GM21529 (cell line): ENCODE data around the gene PPP2R5B.

Experiments used
- ATAC-seq: cut with Tn5 transposase; IDR thresholded peaks from one replicate; pipeline ENCODE4 v1.9.1; 2021; ENCODE audit not compliant: unreplicated experiment

The PPP2R5B gene

DNA sequence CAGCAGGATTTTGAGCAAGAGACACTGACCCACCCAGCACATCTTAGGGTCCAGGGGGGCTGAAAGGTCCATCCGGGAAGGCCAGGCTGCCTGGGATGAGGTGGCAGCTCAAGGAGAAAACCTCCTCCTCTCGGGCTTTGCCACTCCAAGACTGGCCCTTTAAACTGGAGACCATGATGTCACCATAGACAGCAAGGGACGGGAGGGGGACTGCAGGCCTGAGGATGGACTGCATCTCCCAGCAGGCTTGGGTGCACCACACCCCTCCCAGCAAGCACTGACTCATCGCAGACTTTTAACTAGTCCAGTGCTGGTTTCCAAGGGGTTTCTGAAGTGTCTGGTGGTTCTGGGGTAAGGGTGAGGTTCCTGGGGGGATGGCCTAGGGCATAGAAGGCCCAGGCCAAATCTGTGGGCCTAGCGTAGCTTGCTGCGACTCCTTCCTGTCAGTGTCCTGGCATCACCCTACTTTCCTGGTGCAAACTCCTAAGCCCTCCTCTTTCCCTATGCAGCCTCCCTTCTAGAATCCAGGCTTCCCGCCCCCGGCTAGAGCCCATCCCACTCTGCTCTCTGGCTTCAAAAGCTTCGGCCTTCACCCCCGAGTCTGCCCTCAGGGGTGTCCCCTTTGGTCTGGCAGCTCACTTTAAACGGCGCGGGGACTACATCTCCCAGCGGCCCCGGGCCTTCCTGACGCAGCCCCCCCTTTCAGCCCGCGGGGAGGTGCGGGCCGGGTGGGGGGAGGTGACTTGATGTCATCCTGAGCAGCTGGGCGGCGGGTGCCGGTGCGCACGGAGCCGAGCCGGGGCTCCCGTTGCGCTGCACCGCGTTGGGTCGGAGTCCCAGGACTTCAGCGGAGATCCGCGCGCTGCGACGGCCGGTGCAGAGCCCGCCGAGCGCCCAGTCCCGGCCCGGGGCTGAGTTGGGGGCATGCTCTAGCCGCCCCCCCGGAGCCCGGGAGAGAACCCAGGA is at the start of gene PPP2R5B:
Gene PPP2R5B, plus strand, starts transcription at position 746 of the 966 bp plus-strand sequence. CDS start 1,046 bp downstream, outside the sequence.
- ATAC-seq = peak; percentile 84

DNA sequence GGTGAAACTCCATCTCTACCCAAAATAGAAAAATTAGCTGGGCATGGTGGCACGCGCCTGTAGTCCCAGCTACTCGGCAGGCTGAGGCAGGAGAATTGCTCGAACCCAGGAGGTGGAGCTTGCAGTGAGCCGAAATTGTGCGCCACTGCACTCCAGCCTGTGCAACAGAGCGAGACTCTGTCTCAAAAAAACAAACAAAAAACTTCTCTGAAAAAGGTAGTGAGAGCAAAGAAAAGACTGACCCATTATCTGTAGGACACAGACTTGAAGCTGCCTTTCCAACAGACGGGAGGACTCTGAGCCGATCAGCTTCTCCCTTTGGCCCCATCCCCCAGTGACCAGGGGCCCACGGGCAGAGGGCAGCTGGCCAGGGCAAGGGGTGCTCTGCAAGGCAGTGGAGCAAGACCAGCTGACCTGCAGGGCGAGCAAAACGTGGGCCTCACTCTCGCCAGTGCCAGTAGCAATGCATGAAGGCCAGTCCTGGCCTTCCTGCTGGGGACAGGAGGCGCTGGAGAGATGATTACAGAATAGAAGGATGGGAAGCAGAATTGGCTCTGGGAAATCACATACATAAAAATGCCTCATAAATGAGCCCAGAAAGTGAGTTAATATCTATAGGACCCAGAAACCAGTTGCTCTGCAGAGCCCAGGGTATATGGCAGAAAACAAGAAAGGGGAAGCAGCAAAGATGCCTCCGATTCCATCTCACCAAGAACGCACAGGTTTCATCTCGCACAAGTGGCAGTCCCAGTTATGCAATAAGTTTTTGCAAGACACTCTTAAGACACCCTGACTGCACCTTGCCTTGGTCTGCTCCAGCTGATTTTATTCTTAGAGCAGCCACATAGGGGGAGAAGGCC is 48.9 kb upstream of the PPP2R5B start:
- no peak for ATAC-seq

GRCh38 chr11:64876229-64876750 is 48.2 kb upstream of the PPP2R5B start:
- no peak for ATAC-seq

GRCh38 chr11:64876835-64877341 is 47.6 kb upstream of the PPP2R5B start:
- no peak for ATAC-seq

- ATAC-seq = no peak
Measured at GRCh38 chr11:64877390-64878222, 46.9 kb upstream of the PPP2R5B start.

GRCh38 chr11:64878223-64878493 is 46.3 kb upstream of the PPP2R5B start:
- ATAC-seq = peak; percentile 8

- ATAC-seq = peak; percentile 50
Measured at GRCh38 chr11:64878494-64879243, 45.8 kb upstream of the PPP2R5B start, which contains the start of gene EHD1. TSS of gene EHD1 (minus strand) at chr11:64878621. CDS start at chr11:64878464, 157 bp downstream.

GRCh38 chr11:64879244-64879900 is 45.1 kb upstream of the PPP2R5B start:
- no peak for ATAC-seq

- ATAC-seq = no peak
Measured at GRCh38 chr11:64880240-64881001, 44.1 kb upstream of the PPP2R5B start.

DNA sequence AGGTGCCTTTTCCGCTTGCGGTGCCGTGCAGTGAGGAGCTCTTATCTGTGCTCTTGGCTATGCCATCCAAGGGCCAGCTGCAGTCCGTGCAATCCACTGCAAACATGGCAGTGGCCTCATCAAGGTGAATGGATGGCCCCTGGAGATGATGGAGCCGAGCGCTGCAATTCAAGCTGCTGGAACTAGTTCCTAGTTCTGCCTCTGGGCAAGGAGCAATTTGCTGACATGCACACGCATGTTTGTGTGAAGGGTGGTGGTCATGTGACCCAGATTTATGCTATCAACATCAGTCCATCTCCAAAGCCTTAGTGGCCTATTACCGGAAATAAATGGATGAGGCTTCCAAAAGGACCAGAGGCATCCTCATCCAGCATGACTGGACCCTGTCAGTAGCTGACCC is 43.0 kb upstream of the PPP2R5B start:
- ATAC-seq = no peak

GRCh38 chr11:64882243-64882642 is 42.2 kb upstream of the PPP2R5B start:
- no peak for ATAC-seq

DNA sequence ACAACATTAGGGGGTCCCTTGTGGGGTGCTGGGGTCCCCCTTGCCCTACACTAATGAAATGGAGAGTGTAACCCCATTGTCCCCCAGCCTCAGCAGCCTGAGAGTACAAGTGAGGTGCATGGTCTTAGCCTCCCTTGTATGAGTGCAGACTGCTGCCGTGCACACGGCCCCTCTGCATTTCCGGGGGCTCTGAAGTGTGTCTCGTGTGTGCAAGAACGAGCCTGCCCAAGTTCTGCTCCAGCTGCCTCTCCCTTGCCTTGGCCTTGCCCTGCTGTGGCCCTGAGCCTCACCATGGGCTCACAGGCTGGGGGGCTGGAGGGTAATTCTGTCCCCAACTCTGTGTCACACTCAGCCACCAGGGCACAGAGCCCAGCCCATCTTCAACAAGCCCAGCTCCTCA is 40.9 kb upstream of the PPP2R5B start:
- no peak for ATAC-seq

DNA sequence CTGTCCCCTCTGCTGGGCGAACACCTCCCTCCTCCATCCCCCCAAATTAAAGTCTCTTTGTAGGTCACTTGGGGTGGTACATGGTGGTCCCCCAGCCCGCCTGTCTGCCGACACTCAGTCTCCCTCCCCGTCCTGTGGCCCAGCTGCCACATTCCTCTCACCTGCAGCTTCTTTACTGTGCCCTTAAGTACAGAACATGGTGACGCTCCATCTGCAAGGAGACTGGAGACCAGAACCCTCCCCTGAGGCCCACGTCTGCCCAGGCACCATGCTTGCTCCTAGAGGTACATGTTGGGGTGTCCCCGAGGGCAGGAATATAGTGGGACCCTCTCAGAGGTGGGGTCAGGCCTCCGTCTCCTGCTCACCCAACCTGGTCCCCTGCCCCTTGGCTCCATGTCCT is 40.5 kb upstream of the PPP2R5B start:
- ATAC-seq = no peak

DNA sequence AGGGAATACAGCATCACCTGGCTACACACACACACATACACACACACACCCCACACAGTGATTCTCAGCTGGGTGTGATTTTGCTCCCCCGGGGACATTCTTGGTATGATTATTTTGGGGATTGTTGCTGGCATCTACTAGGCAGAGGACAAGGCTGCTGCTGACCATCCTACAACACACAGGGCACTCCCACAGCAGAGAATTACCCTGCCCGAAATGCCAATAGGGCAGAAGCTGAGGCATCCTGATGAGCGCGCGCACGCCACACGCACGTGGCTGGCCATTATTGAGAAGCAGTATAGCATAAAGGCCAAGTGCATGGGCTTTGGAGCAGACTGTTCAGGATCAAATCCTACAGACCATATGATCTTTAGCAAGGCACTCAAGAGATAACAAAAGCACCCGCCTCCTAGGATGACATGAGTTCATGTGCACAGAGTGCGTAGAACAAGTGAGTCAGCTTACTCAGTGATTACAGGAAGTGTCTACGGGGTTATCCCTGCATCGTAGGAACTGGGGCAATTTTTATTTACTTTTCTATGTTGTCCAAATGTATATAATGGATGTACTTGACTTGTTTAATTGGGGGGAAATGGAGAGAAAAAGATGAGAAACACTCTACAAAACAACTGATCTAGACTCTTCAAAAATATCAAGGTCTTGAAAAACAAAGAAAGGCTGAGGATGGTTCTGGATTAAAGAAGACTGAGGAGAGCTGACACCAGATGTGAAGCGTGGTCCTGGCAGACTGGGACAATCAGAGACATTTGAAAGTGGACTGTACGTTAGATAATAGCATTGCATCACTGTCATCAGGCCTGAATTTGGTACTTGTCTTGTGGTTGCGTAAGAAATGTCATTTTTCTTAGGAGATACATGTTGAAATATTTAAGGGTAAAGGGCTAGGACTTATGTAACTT is 38.9 kb upstream of the PPP2R5B start:
- no peak for ATAC-seq

DNA sequence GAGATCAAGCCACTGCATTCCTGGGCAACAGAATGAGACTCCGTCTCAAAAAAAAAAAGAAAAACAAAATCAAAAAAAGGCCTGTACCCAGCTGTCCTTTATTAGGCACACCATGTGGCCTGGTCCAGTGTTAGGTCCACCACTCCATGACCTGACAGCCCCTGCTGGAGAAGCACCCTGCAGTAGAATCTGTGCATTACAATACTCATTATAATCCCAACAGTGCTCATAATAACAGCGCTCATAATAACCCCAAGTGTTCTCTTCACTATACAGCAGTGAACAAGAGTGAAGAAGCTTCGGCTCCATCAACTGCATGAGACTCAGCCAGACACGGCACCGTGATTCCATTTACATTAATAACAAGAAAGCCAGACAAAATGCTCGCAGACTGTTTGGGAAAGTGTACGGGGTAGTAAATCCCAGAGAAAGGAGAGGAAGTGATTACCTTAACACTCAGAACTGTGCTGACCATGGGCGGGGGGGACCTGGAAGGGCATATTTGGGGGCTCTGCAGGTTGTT is 37.2 kb upstream of the PPP2R5B start:
- ATAC-seq = peak; percentile 2

- ATAC-seq = peak; percentile 78
Measured at GRCh38 chr11:64887757-64888405, 36.6 kb upstream of the PPP2R5B start.

GRCh38 chr11:64888406-64888728 is 36.1 kb upstream of the PPP2R5B start:
- no peak for ATAC-seq
